Body of pancreas (tissue), 4 donors: ENCODE measurements around the gene CFAP410. TPM values are rescaled to one million over a fixed set of nuclear protein-coding genes. Genes with fewer than 3 reads are reported as not detected.

Experiments used
- ATAC-seq: fragments of 150-250 bp; one replicate; pipeline ENCODE4 v1.9.1; 2016
- DNase-seq, 4 donors: peaks; one replicate each; pipeline ENCODE4 v3.0.0-alpha.2; 2019
- H3K27ac ChIP-seq, 4 donors: fragments of 200-600 bp; sonication (generic); 1 replicate in 3 of 4; 2 replicates in 1 of 4; pipeline versions ENCODE4 v1.5.1 to v1.6.1; 2016 to 2019; ENCODE audit warnings: mild to moderate bottlenecking in 1 of 4, mixed read lengths in 1 of 4, moderate library complexity in 1 of 4
- H3K27me3 ChIP-seq, 2 donors: fragments of 200-600 bp; sonication (generic); one replicate each; pipeline ENCODE4 v1.6.0; 2016; ENCODE audit warnings: mild to moderate bottlenecking in 1 of 2
- H3K36me3 ChIP-seq, 2 donors: fragments of 200-600 bp; sonication (generic); replicated peaks in 1 of 2; 2 replicates each; pipeline ENCODE4 v1.5.1; 2016; ENCODE audit warnings: low read depth in 2 of 2; ENCODE audit not compliant: insufficient read depth in 1 of 2
- H3K4me1 ChIP-seq: fragments of 200-600 bp; sonication (generic); one replicate; pipeline ENCODE4 v1.6.0; 2016
- H3K4me3 ChIP-seq, 2 donors: fragments of 200-600 bp; sonication (generic); 1 replicate in 1 of 2; 2 replicates in 1 of 2; pipeline ENCODE4 v1.5.1; 2016 to 2019
- H3K9me3 ChIP-seq, 3 donors: fragments of 200-600 bp; sonication (generic); 1 replicate in 2 of 3; 2 replicates in 1 of 3; pipeline ENCODE4 v1.5.1; 2016
- CTCF ChIP-seq, 7 experiments: fragments of 450-650 bp in 4 of 7; fragments of 200-600 bp in 3 of 7; sonication (generic) in 3 of 7; IDR thresholded peaks; one replicate each; pipeline ENCODE4 v1.5.1; 2016 to 2019; ENCODE audit warnings: antibody characterized with exemption in 7 of 7
- POLR2A ChIP-seq, 3 donors: fragments of 450-650 bp; IDR thresholded peaks; one replicate each; pipeline ENCODE4 v1.6.1; 2016; ENCODE audit warnings: antibody characterized with exemption in 3 of 3, mild to moderate bottlenecking in 2 of 3
- WGBS, 2 donors: methylation state at CpG; one replicate each; pipeline ENCODE4 v1.1.5; 2017; 5-methylcytosine and 5-hydroxymethylcytosine counted together
- intact Hi-C: fragments of 100-400 bp; cut with DNase I; formaldehyde crosslinking; loops from one replicate; pipeline ENCODE4 v1.15.1; 2023
- total RNA-seq, 2 donors: library from RNA; depleted of rRNA; stranded (reverse); fragments of >200 nt; gene quantifications; one replicate each; pipeline ENCODE4 v1.1.0, GENCODE V29; 2016

The CFAP410 gene
- total RNA-seq, 2 donors from 2014 or later, result 24.6 to 43.8 TPM

- WGBS, 2 donors, result 66% methylated on average over 7 to 16 of the region's 16 CpGs
- no peak for ATAC-seq
- Histone ChIP-seq H3K9me3 (no peaks in the 10 kb centered on the region), H3K36me3 (no peaks in the 10 kb centered on the region), H3K27me3 (no peaks in the 10 kb centered on the region), H3K4me3 (no peak overlapping the region), H3K27ac (no peak overlapping the region), H3K4me1 (peaks cover 5% of the 10 kb centered on the region)
- intact Hi-C loops, result no loop called here
- DNase-seq, result no peak
- TF ChIP-seq POLR2A (IDR thresholded peaks at IDR 0.05), result no peak
- no peak for TF ChIP-seq CTCF (IDR thresholded peaks at IDR 0.05)
Measured at GRCh38 chr21:44290327-44291077, 48.7 kb downstream of the CFAP410 start.

DNA sequence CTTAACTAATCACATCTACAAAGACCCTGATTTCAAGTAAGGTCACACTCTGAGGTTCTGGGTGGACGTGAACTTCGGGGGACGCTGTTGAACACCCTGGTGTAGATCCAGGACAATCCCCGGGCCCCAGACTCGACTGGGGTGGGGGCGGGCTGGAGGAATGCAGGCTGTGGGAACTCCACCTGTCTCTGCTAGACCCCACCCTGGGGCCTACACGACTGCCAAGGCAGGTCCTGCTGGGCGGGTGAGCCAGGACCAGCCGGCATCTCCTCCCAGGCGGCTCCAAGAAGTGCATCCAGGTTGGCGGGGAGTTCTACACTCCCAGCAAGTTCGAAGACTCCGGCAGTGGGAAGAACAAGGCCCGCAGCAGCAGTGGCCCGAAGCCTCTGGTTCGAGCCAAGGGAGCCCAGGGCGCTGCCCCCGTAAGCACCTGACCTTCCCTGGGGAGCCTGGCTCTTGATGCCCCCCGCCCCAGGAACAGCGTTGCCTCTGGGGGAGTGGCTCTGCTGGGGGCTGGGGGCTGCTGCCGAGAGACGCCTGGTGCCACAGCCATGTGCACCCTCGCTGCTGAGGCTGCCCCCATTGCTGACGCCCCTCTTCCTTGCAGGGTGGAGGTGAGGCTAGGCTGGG lies 49.7 kb downstream of the CFAP410 start:
- Histone ChIP-seq H3K36me3 (no peaks in the 10 kb centered on the region), H3K9me3 (no peaks in the 10 kb centered on the region), H3K4me1 (peaks cover 7% of the 10 kb centered on the region), H3K27ac (no peak overlapping the region), H3K4me3 (no peak overlapping the region), H3K27me3 (no peaks in the 10 kb centered on the region)
- DNase-seq, result no peak
- no peak for TF ChIP-seq CTCF (IDR thresholded peaks at IDR 0.05)
- TF ChIP-seq POLR2A (IDR thresholded peaks at IDR 0.05), result no peak
- WGBS, 2 donors, result 42 to 68% methylated on average over 2 to 21 of the region's 24 CpGs
- intact Hi-C loops, result no loop called here
- no peak for ATAC-seq

GRCh38 chr21:44288251-44289110 lies 50.7 kb downstream of the CFAP410 start:
- ATAC-seq (no peak), DNase-seq (no peak)
- Histone ChIP-seq H3K4me3 (no peak overlapping the region), H3K9me3 (no peaks in the 10 kb centered on the region), H3K4me1 (peaks cover 7% of the 10 kb centered on the region), H3K36me3 (no peaks in the 10 kb centered on the region), H3K27me3 (no peaks in the 10 kb centered on the region), H3K27ac (no peak overlapping the region)
- TF ChIP-seq CTCF (IDR thresholded peaks at IDR 0.05) (no peak), POLR2A (IDR thresholded peaks at IDR 0.05) (no peak)
- WGBS, 2 donors, result 66 to 80% methylated on average over 6 to 23 of the region's 23 CpGs
- intact Hi-C loops, result no loop called here

GRCh38 chr21:44286716-44287632 lies 52.2 kb downstream of the CFAP410 start:
- Histone ChIP-seq H3K9me3 (no peaks in the 10 kb centered on the region), H3K4me1 (peaks cover 7% of the 10 kb centered on the region), H3K27me3 (no peaks in the 10 kb centered on the region), H3K27ac (no peak overlapping the region), H3K36me3 (no peaks in the 10 kb centered on the region), H3K4me3 (no peak overlapping the region)
- intact Hi-C loops, result no loop called here
- 60% methylated on average over 1 to 27 of the region's 31 CpGs for WGBS, 2 donors
- TF ChIP-seq CTCF (IDR thresholded peaks at IDR 0.05) (no peak), POLR2A (IDR thresholded peaks at IDR 0.05) (no peak)
- ATAC-seq, result no peak
- DNase-seq, result no peak
